ENCODE data around the gene DRC1.
A peak's percentile ranks its signal among the peaks of the same experiment; 100 is the strongest.

The DRC1 gene

GRCh38 chr2:26477911-26478253, 76.2 kb downstream of the DRC1 start, which contains the start of gene OTOF:
Gene OTOF (minus strand): TSS chr2:26478124.
- DNase-seq (ENCODE audit: low read depth): peak; percentile 27

- DNase-seq (ENCODE audit: low read depth): no peak
Observed at GRCh38 chr2:26478366-26478765, 76.6 kb downstream of the DRC1 start.

- no peak for DNase-seq (ENCODE audit: low read depth)
Observed at GRCh38 chr2:26479131-26479788, 77.5 kb downstream of the DRC1 start.

- no peak for DNase-seq (ENCODE audit: low read depth)
Observed at GRCh38 chr2:26479789-26480565, 78.3 kb downstream of the DRC1 start.

- no peak for DNase-seq (ENCODE audit: low read depth)
Observed at GRCh38 chr2:26480566-26481423, 79.1 kb downstream of the DRC1 start.

GRCh38 chr2:26481706-26482105, 80.0 kb downstream of the DRC1 start:
- no peak for DNase-seq (ENCODE audit: low read depth)

GRCh38 chr2:26482211-26483026, 80.7 kb downstream of the DRC1 start:
- DNase-seq (ENCODE audit: low read depth): no peak

GRCh38 chr2:26483027-26483326, 81.3 kb downstream of the DRC1 start:
- DNase-seq (ENCODE audit: low read depth): no peak

- DNase-seq (ENCODE audit: low read depth): no peak
Observed at GRCh38 chr2:26483516-26483915, 81.8 kb downstream of the DRC1 start.

- DNase-seq (ENCODE audit: low read depth): no peak
Observed at GRCh38 chr2:26483957-26484565, 82.3 kb downstream of the DRC1 start.

- no peak for DNase-seq (ENCODE audit: low read depth)
Observed at GRCh38 chr2:26484579-26484978, 82.9 kb downstream of the DRC1 start.

GRCh38 chr2:26485099-26485498, 83.4 kb downstream of the DRC1 start:
- DNase-seq (ENCODE audit: low read depth): no peak

- no peak for DNase-seq (ENCODE audit: low read depth)
Observed at GRCh38 chr2:26485725-26486418, 84.2 kb downstream of the DRC1 start.

GRCh38 chr2:26486789-26487188, 85.1 kb downstream of the DRC1 start:
- DNase-seq (ENCODE audit: low read depth): no peak

- no peak for DNase-seq (ENCODE audit: low read depth)
Observed at GRCh38 chr2:26487192-26487591, 85.5 kb downstream of the DRC1 start.

- DNase-seq (ENCODE audit: low read depth): no peak
Observed at GRCh38 chr2:26488463-26489212, 86.9 kb downstream of the DRC1 start.

- no peak for DNase-seq (ENCODE audit: low read depth)
Observed at GRCh38 chr2:26489213-26489850, 87.6 kb downstream of the DRC1 start.

GRCh38 chr2:26491563-26492167, 89.9 kb downstream of the DRC1 start:
- no peak for DNase-seq (ENCODE audit: low read depth)

GRCh38 chr2:26492749-26493515, 91.2 kb downstream of the DRC1 start:
- DNase-seq (ENCODE audit: low read depth): no peak
